ENCODE results near the gene ARHGAP10.

Gene ARHGAP10

DNA sequence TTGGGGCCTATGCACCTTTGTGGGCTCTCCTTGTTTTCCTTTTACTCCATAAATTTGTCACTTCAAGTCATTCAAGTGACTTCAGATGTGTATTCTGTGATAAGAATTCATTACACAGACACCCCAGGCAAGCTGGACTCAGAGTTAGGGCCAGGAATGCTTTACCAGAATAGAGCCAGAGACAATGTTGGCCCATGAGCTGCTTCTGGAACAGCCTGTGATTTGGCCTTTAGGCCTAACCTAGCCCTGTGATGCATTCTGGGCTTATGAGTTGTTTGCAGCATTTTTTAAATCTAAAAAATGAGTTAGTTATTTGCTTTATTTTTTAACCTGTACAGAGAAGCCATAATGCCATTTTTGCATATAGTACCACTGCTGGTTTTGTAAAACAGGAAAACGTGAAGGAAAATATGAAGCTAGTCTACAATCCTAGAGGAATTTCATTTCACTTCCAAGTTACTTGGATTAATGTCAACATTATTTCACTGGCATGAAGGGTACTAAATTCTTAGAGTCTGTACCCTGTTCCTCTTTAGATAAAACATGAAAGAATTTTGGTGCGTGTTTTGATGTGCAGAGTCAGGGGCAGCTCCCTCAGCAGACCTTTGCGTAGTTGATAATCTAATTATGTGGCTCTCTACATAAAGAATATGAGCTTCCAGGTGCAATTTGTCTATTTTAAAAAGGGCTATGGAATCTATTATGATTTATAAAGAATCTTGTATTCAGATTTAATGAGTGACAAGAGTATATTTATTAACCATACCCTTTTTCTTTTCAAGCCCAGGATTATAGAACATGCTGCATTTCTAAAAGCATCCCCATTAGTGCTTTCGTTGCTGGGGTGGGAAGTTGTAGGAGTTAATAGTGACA, 84.7 kb downstream of the ARHGAP10 start:
- H2AFZ ChIP-seq (ENCODE audit: low read depth, low read length) = no peak overlapping the region
- no peaks in the 10 kb centered on the region for H4K20me1 ChIP-seq (ENCODE audit: insufficient read depth, low read length)
- no peaks in the 10 kb centered on the region for H3K79me2 ChIP-seq (ENCODE audit: insufficient read depth, low read length)
- no peak for ATAC-seq (ENCODE audit: insufficient read depth, low read depth)
- H3K4me1 ChIP-seq (ENCODE audit: insufficient read depth, low read length) = no peaks in the 10 kb centered on the region
- no peak overlapping the region for H3K4me3 ChIP-seq (ENCODE audit: low read depth in 1 of 2, low read length in 2 of 2)
- no peak overlapping the region for H3K4me2 ChIP-seq (ENCODE audit: insufficient read depth, low read length)
- no peak for DNase-seq
- no peak overlapping the region for H3K9ac ChIP-seq (ENCODE audit: low read depth, low read length)
- H3K9me3 ChIP-seq (ENCODE audit: insufficient read depth, low read length, severe bottlenecking) = no peaks in the 10 kb centered on the region
- H3K36me3 ChIP-seq (ENCODE audit: insufficient read depth, low read length) = no peaks in the 10 kb centered on the region
- TF ChIP-seq EZH2 (IDR thresholded peaks at IDR 0.05; ENCODE audit: borderline replicate concordance, low read depth, low read length, severe bottlenecking) = no peak
- TF ChIP-seq, protein P1, sequence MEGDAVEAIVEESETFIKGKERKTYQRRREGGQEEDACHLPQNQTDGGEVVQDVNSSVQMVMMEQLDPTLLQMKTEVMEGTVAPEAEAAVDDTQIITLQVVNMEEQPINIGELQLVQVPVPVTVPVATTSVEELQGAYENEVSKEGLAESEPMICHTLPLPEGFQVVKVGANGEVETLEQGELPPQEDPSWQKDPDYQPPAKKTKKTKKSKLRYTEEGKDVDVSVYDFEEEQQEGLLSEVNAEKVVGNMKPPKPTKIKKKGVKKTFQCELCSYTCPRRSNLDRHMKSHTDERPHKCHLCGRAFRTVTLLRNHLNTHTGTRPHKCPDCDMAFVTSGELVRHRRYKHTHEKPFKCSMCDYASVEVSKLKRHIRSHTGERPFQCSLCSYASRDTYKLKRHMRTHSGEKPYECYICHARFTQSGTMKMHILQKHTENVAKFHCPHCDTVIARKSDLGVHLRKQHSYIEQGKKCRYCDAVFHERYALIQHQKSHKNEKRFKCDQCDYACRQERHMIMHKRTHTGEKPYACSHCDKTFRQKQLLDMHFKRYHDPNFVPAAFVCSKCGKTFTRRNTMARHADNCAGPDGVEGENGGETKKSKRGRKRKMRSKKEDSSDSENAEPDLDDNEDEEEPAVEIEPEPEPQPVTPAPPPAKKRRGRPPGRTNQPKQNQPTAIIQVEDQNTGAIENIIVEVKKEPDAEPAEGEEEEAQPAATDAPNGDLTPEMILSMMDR (IDR thresholded peaks at IDR 0.05; ENCODE audit: borderline replicate concordance, extremely low read depth, low read length, poor library complexity, severe bottlenecking) = no peak
- H3K27ac ChIP-seq (ENCODE audit: low read length) = no peak overlapping the region
- no peaks in the 10 kb centered on the region for H3K27me3 ChIP-seq (ENCODE audit: insufficient read depth, low read length, poor library complexity)

DNA sequence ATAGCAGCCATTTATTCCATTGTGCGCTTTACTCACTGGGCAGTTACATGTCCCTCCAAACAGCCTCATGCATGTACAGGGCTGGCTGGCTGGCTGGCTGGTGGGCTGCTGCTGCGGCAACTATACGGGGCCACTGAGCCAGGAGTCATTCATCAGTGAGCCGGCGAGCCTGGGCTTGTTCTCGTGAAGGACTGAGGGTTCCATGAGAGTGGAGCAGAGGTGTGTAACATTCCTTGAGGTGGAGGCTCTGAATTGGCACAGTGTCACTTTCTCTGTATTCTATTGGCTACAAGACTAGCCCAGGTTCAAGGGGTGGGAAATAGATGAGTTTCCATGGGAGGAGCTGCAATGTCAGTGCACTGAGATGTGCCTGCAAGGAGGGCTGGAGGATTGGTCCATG, 89.1 kb downstream of the ARHGAP10 start:
- Histone ChIP-seq H3K27me3 (ENCODE audit: insufficient read depth, low read length, poor library complexity) (no peaks in the 10 kb centered on the region), H2AFZ (ENCODE audit: low read depth, low read length) (no peak overlapping the region), H3K4me1 (ENCODE audit: insufficient read depth, low read length) (no peaks in the 10 kb centered on the region), H3K79me2 (ENCODE audit: insufficient read depth, low read length) (no peaks in the 10 kb centered on the region), H3K27ac (ENCODE audit: low read length) (no peak overlapping the region), H3K36me3 (ENCODE audit: insufficient read depth, low read length) (no peaks in the 10 kb centered on the region), H3K4me3 (ENCODE audit: low read depth in 1 of 2, low read length in 2 of 2) (no peak overlapping the region), H4K20me1 (ENCODE audit: insufficient read depth, low read length) (no peaks in the 10 kb centered on the region), H3K4me2 (ENCODE audit: insufficient read depth, low read length) (no peak overlapping the region), H3K9ac (ENCODE audit: low read depth, low read length) (no peak overlapping the region), H3K9me3 (ENCODE audit: insufficient read depth, low read length, severe bottlenecking) (no peaks in the 10 kb centered on the region)
- TF ChIP-seq, protein P1 (IDR thresholded peaks at IDR 0.05; ENCODE audit: borderline replicate concordance, extremely low read depth, low read length, poor library complexity, severe bottlenecking) = no peak
- TF ChIP-seq EZH2 (IDR thresholded peaks at IDR 0.05; ENCODE audit: borderline replicate concordance, low read depth, low read length, severe bottlenecking) = no peak
- DNase-seq (no peak), ATAC-seq (ENCODE audit: insufficient read depth, low read depth) (no peak)

DNA sequence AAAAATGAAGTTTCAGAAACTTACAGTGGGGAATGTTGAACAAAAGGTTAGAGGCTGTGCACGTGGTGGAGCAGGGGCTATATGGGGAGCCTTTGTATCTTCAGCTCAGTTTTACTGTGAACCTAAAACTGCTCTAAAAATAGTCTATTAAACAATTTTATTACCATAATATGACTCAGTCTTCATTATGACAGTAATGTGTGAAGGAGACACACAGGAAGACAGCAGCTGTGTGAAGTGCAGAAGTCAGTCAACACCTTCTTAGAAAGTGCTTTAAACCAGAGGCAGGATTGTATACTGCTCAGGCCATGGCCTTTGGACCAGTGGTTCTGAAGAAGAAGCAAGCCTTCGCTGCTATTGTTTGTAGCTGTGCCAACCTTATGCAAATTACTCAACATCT, 89.7 kb downstream of the ARHGAP10 start:
- no peak for DNase-seq
- Histone ChIP-seq H3K4me3 (ENCODE audit: low read depth in 1 of 2, low read length in 2 of 2) (no peak overlapping the region), H4K20me1 (ENCODE audit: insufficient read depth, low read length) (no peaks in the 10 kb centered on the region), H2AFZ (ENCODE audit: low read depth, low read length) (no peak overlapping the region), H3K27me3 (ENCODE audit: insufficient read depth, low read length, poor library complexity) (no peaks in the 10 kb centered on the region), H3K79me2 (ENCODE audit: insufficient read depth, low read length) (no peaks in the 10 kb centered on the region), H3K27ac (ENCODE audit: low read length) (no peak overlapping the region), H3K9me3 (ENCODE audit: insufficient read depth, low read length, severe bottlenecking) (no peaks in the 10 kb centered on the region), H3K4me2 (ENCODE audit: insufficient read depth, low read length) (no peak overlapping the region), H3K9ac (ENCODE audit: low read depth, low read length) (no peak overlapping the region), H3K36me3 (ENCODE audit: insufficient read depth, low read length) (no peaks in the 10 kb centered on the region), H3K4me1 (ENCODE audit: insufficient read depth, low read length) (no peaks in the 10 kb centered on the region)
- no peak for TF ChIP-seq EZH2 (IDR thresholded peaks at IDR 0.05; ENCODE audit: borderline replicate concordance, low read depth, low read length, severe bottlenecking)
- TF ChIP-seq, protein P1 (IDR thresholded peaks at IDR 0.05; ENCODE audit: borderline replicate concordance, extremely low read depth, low read length, poor library complexity, severe bottlenecking) = no peak
- no peak for ATAC-seq (ENCODE audit: insufficient read depth, low read depth)

All from DND-41 (cell line).